ENCODE results near the gene SRBD1. TPM values are rescaled to one million over a fixed set of nuclear protein-coding genes. Genes with fewer than 3 reads are reported as not detected.

SRBD1 gene
- total RNA-seq, 1 experiment from 2014 or later, result 20.6 TPM

DNA sequence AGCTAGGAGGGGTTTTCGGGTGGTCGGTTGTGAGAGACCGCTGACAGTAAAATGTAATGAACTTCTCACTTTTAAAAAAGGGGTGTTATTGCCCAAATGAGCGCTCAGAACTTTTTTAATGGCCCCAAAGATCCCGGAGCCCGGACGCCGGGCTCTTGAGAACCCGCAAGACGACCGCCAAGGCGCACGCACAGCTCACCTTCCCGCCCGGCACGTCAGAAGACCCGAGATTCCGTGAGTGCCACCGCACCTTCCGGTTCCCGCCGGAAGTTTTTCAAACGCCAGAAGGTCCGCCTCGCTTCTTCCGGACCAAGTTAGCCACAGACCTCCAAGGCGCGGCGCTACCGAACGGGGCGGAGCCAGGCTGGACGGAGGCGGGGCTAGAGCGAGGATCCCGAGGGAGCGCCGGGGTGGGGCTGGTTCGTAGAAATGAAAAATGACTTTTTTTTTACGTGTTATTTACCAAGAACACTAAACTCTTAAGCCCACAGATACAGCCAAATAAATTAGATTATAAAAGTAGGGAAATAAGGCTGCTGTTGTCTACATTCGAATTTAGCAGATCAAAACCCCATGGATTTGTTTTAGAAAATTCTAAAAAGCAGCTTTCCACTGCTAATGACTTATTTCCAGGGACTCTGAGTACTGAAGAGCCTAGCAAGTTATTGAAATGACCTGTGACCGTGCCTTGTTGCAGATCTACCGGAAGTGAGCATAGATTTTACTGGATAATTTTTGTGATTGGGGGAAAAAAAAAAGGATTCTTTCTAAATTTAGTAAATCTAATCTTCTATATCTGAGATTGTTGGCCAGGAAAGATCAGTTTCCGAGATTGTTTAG is at the start of gene SRBD1 (continued):
- TF ChIP-seq, protein P1, sequence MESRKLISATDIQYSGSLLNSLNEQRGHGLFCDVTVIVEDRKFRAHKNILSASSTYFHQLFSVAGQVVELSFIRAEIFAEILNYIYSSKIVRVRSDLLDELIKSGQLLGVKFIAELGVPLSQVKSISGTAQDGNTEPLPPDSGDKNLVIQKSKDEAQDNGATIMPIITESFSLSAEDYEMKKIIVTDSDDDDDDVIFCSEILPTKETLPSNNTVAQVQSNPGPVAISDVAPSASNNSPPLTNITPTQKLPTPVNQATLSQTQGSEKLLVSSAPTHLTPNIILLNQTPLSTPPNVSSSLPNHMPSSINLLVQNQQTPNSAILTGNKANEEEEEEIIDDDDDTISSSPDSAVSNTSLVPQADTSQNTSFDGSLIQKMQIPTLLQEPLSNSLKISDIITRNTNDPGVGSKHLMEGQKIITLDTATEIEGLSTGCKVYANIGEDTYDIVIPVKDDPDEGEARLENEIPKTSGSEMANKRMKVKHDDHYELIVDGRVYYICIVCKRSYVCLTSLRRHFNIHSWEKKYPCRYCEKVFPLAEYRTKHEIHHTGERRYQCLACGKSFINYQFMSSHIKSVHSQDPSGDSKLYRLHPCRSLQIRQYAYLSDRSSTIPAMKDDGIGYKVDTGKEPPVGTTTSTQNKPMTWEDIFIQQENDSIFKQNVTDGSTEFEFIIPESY (IDR thresholded peaks at IDR 0.05; ENCODE audit: extremely low read depth, insufficient replicate concordance, low read length), result no peak
- TF ChIP-seq POLR2AphosphoS5 (IDR thresholded peaks at IDR 0.05; ENCODE audit: low read depth, low read length), result peak; percentile 91
- TF ChIP-seq, protein P2, sequence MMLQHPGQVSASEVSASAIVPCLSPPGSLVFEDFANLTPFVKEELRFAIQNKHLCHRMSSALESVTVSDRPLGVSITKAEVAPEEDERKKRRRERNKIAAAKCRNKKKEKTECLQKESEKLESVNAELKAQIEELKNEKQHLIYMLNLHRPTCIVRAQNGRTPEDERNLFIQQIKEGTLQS (IDR thresholded peaks at IDR 0.05), result no peak

DNA sequence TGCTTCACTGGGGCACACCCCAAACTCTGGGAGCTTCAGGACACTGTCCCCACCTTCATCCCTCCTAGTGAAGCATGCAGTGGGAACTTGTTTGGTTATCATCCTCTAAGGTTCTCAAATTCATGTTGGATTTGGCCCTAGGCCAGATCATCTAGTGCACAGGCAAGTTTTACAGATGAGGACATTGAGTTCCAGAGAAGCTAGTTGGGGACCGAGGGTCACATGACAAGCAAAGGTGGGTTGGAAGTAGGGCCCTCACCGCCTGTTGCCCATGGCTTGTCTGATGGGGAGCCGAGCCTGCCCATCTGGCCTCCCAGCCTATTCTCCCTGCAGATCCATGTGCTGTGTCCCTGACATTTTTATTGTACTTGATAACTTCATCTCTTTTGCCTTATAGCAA is 43.2 kb upstream of the SRBD1 start:
- ATAC-seq, result no peak
- Histone ChIP-seq H4K20me1 (ENCODE audit: insufficient read depth) (no peaks in the 10 kb centered on the region), H3K9me3 (ENCODE audit: control insufficient read depth in 1 of 2, insufficient read depth in 1 of 2, low read depth in 1 of 2, low read length in 2 of 2) (no peaks in the 10 kb centered on the region), H3K4me1 (ENCODE audit: control insufficient read depth in 1 of 2, insufficient read depth in 2 of 2, low read length in 2 of 2) (peaks cover 9 to 16% of the 10 kb centered on the region in 2 experiments), H2AFZ (ENCODE audit: low read depth, low read length, poor library complexity, severe bottlenecking) (no peak overlapping the region), H3K4me3 (replicated peaks in 1 of 2; ENCODE audit: low read depth in 1 of 2, low read length in 2 of 2) (no peak overlapping the region), H3K79me2 (ENCODE audit: insufficient read depth, low read length) (peaks cover 62% of the 10 kb centered on the region), H3K36me3 (ENCODE audit: control insufficient read depth in 1 of 2, insufficient read depth in 2 of 2, low read length in 2 of 2) (no peaks in the 10 kb centered on the region), H3K4me2 (ENCODE audit: low read length) (no peak overlapping the region), H3K27ac (ENCODE audit: low read depth, low read length) (no peak overlapping the region), H3K9me2 (ENCODE audit: insufficient read depth) (no peaks in the 10 kb centered on the region), H3K9ac (ENCODE audit: low read length) (no peak overlapping the region), H3K27me3 (ENCODE audit: insufficient read depth, low read length) (no peaks in the 10 kb centered on the region)
- ChIA-PET CTCF (interaction anchor here (1.2 to 1.7 kb wide), 2 partner anchors 124 to 125 kb away, joined by 3 to 4 read pairs; no protein-coding TSS in a partner anchor), RAD21 (ENCODE audit: low non-redundant PET in 1 of 2, low total read pairs in 2 of 2, uncharacterized antibody in 2 of 2, unreplicated experiment in 2 of 2) (no interaction called here), POLR2A (no interaction called here)
- no TSS peak for BruUV-seq (replicated peaks)
- intact Hi-C loops (cut with micrococcal nuclease), result no loop called here
- no peak for DNase-seq (ENCODE audit: low read depth, low spot score)
- TF ChIP-seq, protein P3, sequence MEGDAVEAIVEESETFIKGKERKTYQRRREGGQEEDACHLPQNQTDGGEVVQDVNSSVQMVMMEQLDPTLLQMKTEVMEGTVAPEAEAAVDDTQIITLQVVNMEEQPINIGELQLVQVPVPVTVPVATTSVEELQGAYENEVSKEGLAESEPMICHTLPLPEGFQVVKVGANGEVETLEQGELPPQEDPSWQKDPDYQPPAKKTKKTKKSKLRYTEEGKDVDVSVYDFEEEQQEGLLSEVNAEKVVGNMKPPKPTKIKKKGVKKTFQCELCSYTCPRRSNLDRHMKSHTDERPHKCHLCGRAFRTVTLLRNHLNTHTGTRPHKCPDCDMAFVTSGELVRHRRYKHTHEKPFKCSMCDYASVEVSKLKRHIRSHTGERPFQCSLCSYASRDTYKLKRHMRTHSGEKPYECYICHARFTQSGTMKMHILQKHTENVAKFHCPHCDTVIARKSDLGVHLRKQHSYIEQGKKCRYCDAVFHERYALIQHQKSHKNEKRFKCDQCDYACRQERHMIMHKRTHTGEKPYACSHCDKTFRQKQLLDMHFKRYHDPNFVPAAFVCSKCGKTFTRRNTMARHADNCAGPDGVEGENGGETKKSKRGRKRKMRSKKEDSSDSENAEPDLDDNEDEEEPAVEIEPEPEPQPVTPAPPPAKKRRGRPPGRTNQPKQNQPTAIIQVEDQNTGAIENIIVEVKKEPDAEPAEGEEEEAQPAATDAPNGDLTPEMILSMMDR (IDR thresholded peaks at IDR 0.05 in 2 of 3, conservative IDR thresholded peaks at IDR 0.05 in 1 of 3; ENCODE audit: borderline replicate concordance in 1 of 3, insufficient read depth in 1 of 3, low read depth in 2 of 3, low read length in 2 of 3), result no peak
- no peak for TF ChIP-seq RAD21 (IDR thresholded peaks at IDR 0.05; ENCODE audit: low read depth)
- no peak for TF ChIP-seq SP1 (IDR thresholded peaks at IDR 0.05; ENCODE audit: low read depth)
- no peak for TF ChIP-seq SRF (IDR thresholded peaks at IDR 0.05; ENCODE audit: low read depth)
- no peak for TF ChIP-seq ZNF274 (IDR thresholded peaks at IDR 0.05; ENCODE audit: low read depth, low read length)
- TF ChIP-seq, protein P1 (IDR thresholded peaks at IDR 0.05; ENCODE audit: extremely low read depth, insufficient replicate concordance, low read length), result no peak
- TF ChIP-seq CBX3 (IDR thresholded peaks at IDR 0.05; ENCODE audit: low read depth), result no peak
- no peak for TF ChIP-seq CEBPB (IDR thresholded peaks at IDR 0.05; ENCODE audit: low read depth)
- TF ChIP-seq FOSL1 (IDR thresholded peaks at IDR 0.05; ENCODE audit: low read depth), result no peak
- TF ChIP-seq, protein P4, sequence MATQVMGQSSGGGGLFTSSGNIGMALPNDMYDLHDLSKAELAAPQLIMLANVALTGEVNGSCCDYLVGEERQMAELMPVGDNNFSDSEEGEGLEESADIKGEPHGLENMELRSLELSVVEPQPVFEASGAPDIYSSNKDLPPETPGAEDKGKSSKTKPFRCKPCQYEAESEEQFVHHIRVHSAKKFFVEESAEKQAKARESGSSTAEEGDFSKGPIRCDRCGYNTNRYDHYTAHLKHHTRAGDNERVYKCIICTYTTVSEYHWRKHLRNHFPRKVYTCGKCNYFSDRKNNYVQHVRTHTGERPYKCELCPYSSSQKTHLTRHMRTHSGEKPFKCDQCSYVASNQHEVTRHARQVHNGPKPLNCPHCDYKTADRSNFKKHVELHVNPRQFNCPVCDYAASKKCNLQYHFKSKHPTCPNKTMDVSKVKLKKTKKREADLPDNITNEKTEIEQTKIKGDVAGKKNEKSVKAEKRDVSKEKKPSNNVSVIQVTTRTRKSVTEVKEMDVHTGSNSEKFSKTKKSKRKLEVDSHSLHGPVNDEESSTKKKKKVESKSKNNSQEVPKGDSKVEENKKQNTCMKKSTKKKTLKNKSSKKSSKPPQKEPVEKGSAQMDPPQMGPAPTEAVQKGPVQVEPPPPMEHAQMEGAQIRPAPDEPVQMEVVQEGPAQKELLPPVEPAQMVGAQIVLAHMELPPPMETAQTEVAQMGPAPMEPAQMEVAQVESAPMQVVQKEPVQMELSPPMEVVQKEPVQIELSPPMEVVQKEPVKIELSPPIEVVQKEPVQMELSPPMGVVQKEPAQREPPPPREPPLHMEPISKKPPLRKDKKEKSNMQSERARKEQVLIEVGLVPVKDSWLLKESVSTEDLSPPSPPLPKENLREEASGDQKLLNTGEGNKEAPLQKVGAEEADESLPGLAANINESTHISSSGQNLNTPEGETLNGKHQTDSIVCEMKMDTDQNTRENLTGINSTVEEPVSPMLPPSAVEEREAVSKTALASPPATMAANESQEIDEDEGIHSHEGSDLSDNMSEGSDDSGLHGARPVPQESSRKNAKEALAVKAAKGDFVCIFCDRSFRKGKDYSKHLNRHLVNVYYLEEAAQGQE (IDR thresholded peaks at IDR 0.05; ENCODE audit: low read depth), result no peak
- TF ChIP-seq YY1 (IDR thresholded peaks at IDR 0.05; ENCODE audit: extremely low read depth, insufficient replicate concordance, low read depth, low read length), result no peak

All from HCT116 (cell line).